Stimulated activated CD4-positive, alpha-beta T cell treated with anti-CD3 and anti-CD28 coated beads, Interleukin-1b, Interleukin-23, amount 100 ng/mL, for 4 hours (primary cell): ENCODE measurements around the gene PARK7.

ENCODE experiments used
- DNase-seq, 2 donors: peaks; one replicate each; pipeline ENCODE4 v3.0.0-alpha.2; 2020; ENCODE audit warnings: low read depth in 2 of 2

Gene PARK7

DNA sequence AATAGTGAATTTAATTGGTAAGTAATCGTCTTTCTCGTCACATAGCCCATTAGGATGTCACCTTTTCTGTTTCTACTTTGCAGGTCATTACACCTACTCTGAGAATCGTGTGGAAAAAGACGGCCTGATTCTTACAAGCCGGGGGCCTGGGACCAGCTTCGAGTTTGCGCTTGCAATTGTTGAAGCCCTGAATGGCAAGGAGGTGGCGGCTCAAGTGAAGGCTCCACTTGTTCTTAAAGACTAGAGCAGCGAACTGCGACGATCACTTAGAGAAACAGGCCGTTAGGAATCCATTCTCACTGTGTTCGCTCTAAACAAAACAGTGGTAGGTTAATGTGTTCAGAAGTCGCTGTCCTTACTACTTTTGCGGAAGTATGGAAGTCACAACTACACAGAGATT lies 23.3 kb downstream of the PARK7 start:
- no peak for DNase-seq

DNA sequence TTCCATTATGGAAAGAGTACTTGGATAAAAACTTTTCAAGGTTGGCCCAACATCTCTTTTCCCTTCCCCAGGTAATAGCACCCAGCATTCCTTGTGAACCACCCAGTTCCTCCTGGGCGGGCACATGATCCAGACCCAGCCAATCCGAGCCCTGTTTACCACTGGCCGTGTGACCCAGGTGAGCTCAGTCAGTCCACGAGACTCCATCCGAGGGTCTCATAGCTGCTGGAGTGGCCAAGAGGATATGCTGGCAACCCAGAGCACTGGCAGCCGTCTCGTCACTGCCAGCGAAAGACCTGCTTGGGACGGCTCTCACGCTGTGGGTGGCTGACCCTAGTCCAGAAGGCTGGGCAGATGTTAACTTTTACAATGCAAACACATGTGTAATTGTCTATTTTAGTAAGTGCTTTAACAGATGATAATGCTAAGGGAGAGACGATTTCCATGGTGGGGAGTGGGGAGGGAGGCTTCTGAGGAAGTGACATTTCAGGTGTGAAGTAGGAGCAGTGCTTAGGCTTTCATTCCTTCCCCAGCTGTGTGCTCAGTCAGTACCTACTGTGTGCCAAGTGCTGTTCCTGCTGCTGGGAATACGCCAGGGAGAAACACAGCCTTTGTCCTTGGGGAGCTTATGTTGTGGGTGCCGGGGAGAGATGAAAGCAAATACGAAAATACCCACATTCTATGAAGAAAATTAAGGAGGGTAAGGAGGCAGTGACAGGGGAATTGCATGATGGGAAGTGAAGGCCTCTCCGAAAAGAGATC lies 24.5 kb downstream of the PARK7 start:
- no peak for DNase-seq

DNA sequence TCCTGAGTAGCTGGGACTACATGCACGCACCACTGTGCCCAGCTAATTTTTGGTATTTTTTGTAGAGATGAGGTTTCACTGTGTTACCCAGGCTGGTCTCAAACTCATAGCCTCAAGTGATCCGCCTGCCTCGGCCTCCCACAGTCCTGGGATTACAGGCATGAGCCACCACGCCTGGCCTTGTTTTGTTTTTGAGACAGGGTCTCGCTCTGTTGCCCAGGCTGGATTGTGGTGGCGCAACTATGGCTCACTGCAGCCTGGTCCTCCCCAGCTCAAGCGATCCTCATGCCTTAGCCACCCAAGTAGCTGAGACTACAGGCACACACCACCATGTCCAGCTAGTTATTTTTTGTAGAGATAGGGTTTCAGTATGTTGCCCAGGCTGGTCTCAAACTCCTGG lies 26.0 kb downstream of the PARK7 start:
- no peak for DNase-seq

DNA sequence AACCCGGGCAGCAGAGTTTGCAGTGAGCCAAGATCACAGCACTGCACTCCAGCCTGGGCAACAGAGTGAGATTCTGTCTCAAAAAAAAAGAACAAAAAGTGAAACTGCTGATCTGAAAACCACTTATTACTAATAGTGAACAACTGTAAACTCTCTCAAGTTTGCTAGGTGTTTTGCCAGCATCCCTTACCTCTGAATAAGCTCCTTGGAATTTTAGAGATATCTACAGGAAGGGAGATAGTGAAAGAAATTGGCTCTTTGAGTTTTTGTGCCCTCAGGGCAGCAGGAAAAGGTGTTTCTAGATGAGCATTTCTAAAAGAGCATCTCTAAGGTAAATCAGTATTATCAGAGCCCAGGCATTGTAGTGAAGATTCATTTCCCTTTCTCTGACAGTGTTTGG lies 27.1 kb downstream of the PARK7 start:
- no peak for DNase-seq

DNA sequence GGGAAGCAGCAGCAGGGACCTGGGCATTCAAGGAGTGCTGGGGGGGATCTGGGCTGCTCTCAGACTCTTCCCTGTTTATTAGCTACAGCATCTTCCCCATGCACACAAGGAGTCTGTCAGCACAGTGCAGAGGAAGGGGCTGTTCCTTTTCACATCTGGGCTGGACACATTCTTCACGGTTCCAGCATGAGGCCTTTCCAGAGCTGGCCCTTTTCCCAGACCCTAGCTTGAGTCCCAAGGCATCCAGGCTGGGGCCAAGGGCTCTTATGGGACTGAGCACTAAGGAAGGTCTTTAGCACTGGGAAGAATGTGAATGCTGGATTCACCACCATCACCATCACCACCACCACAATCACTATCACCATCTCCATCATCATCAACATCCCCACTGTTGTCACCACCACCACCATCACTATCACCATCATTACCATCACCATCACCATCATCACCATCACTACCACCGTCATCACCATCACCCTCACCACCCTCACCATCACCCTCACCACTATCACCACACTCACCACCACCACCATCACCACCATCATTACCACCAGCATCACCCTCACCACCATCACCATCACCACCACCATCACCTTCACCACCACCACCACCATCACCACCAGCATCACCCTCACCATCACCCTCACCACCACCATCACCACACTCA lies 28.4 kb downstream of the PARK7 start:
- DNase-seq: no peak

- no peak for DNase-seq
These were observed 30.3 kb downstream of the PARK7 start for GRCh38 chr1:7991504-7992440.

DNA sequence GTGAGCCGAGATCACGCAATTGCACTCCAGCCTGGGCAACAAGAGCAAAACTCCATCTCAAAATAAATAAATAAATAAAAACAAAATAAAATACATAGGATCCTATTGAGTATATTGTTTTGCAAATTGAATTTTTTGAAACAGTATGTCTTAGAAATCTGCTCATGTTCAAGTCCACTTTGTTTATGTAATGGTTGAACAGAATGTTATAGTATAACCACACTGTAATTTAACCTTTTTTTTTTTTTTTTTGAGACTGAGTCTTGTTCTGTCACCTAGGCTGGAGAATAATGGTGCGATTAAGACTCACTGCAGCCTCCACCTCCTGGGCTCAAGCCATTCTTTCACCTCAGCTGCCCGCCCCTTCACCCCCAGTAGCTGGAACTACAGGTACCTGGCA lies 31.4 kb downstream of the PARK7 start:
- DNase-seq: no peak

DNA sequence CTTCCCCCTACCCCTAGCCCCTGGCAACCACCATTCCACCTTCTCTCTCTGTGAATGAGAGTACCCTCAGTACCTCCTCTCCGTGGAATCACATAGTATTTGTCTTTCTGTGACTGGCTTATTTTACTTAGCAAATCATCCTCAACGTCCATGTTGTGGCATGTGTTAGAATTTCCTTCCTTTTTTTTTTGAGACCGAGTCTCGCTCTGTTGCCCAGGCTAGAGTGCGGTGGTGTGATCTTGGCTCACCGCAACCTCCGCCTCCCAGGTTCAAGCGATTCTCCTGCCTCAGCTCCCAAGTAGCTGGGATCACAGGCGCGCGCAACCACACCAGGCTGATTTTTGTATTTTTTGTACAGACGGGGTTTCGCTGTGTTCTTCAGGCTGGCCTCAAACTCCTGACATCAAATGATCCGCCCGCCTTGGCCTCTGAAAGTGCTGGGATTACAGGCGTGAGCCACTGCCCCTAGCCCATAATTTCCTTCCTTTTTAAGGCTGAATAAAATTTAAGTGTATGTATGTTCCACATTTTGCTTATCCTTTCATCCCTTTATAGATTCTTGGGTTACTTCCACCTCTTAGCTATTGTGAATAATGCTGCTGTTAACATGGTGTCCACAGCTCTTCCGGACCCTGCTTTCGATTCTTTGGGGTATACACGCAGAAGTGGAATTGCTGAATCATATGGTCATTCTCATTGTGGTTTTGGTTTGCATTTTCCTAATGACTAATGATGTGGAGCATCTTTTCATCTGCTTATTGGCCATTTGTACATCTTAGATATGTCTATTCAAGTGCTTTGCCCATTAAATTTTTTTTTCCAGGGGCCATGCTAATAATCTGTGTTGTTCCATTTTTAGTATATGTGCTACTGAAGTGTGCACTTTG lies 32.3 kb downstream of the PARK7 start:
- DNase-seq: no peak

- DNase-seq: no peak
These were observed 33.3 kb downstream of the PARK7 start for GRCh38 chr1:7994827-7995226.

GRCh38 chr1:7995437-7995836 lies 33.9 kb downstream of the PARK7 start:
- DNase-seq: no peak

GRCh38 chr1:8002329-8002910 lies 40.9 kb downstream of the PARK7 start:
- DNase-seq: no peak

GRCh38 chr1:8002921-8003320 lies 41.4 kb downstream of the PARK7 start:
- DNase-seq: no peak

DNA sequence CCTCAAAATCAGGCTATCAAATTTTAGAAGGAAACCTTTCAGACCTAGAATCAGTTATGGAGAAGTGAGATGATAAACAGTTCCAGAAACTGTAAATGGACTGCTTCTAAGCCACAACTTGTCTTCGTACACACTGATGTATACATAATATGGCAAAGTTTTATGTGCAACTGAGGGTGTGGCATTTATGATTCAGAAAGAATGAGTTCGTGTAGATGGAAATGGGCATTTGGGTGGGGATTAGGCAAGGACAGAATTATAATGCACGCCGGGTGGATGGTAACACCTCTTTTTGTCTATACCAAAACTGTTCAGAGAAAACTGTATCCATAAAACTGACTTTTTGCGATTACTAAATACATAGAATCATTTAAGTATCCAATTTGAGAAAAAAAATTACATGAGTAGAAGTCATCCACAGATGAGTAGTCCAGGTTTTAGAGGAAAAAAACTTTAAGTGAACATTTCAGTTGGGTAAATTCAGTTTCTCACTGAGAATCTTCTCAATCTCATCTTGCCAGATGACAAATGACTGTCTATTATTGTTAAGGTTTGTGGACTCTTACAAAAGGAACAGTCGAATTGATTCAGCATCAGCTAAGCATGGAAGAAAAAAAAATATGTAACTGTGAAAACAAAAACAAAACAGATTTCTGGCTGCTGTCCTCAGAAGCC lies 42.1 kb downstream of the PARK7 start:
- no peak for DNase-seq

- DNase-seq: no peak
These were observed 42.7 kb downstream of the PARK7 start for GRCh38 chr1:8004113-8004802.

GRCh38 chr1:8004803-8005573 lies 43.5 kb downstream of the PARK7 start:
- no peak for DNase-seq

DNA sequence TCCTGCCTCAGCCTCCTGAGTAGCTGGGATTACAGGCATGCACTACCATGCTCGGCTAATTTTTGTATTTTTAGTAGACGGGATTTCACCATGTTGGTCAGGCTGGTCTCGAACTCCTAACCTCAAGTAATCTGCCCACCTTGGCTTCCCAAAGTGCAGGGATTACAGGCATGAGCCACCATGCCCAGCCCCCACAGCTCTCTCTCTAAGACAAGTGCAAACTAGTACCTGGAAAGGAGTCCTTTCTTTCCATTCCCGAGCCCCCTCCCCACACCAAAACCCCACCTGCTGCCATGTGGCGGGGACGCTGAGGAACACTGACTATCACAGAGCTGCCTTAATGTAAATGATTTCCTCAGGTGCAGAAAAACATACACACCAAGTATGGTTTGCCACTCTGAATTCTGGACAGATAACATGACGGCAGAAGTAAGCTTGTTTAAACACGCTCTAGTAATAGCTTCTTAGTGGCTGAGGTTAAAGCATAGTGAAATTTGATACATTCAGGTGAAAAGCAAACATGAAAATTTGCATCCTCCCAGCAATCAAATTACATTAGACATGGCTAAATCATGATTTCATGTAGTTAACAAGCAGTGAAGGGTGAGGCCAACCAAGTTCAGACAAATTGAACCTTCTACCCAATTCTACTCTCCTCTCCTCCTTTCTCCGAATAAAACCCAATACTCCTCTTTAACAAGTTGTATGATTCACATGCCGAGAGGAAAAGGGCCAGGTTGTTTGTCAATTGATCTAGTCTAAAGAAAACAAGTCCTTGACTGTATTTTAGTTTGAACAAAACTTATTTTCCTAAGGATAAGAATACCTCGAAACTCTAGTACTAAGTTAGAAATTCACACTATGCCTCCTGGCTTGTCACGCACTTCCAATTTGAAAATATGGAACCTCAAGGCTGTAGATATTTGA lies 44.8 kb downstream of the PARK7 start:
- no peak for DNase-seq

DNA sequence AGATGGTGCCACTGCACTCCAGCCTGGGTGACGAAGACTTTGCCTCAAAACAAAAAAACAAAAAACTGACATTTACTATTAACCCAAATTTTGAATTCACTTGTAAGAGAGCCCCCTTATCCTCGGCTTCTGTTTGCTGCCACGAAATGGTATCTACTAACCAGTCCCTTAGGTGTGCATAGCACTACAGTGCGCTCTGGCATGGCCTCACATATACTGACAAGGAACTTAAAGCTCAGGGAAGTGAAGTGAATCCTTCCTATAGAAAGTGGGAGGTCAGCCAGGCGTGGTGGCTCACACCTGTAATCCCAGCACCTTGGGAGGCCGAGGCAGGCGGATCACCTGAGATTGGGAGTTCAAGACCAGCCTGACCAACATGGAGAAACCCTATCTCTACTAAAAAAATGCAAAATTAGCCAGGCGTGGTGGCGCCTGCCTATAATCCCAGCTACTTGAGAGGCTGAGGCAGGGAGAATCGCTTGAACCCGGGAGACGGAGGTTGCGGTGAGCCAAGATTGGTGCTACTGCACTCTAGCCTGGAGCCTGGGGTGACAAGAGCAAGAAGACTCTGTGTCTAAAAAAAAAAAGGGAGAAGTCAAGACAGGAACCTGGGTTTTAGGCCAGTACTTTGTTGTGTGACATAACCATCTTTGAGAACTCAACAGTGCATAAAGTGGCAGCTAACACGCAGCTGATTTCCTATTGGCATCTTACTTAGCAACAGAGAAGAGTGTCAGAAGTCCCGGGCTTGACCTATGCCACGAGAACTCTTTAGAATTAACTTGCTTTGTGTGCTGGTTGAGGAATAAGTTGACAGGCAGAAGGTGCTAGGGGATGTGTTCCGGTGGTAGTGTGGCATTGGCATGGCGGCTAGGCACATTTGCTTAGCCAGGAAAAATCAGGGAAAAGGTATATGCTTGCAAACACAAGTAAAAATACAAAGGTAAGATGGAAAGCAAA lies 47.8 kb downstream of the PARK7 start:
- no peak for DNase-seq
